Astrocyte of the spinal cord (primary cell): ENCODE data around the gene AUTS2.

Source experiments
- DNase-seq: peaks from one replicate; pipeline ENCODE4 v3.0.0; 2011; ENCODE audit warnings: low read depth, low spot score
- H3K4me3 ChIP-seq: 2 replicates; pipeline ENCODE4 v1.5.1; 2011; ENCODE audit warnings: low read depth, mild to moderate bottlenecking, low read length, moderate library complexity
- CTCF ChIP-seq: IDR thresholded peaks from 2 replicates; pipeline ENCODE4 v1.5.1; 2012; ENCODE audit warnings: low read depth, mild to moderate bottlenecking, low read length, inconsistent platforms
- in situ Hi-C: cut with HindIII; loops from 2 replicates; pipeline ENCODE4 v1.10.0; 2017; ENCODE audit warnings: low sequenced_read_pairs

The AUTS2 gene

GRCh38 chr7:70303780-70304179, 705.5 kb downstream of the AUTS2 start:
- in situ Hi-C loops, result no loop called here
- H3K4me3 ChIP-seq, result no peak overlapping the region
- no peak for DNase-seq
- no peak for TF ChIP-seq CTCF

DNA sequence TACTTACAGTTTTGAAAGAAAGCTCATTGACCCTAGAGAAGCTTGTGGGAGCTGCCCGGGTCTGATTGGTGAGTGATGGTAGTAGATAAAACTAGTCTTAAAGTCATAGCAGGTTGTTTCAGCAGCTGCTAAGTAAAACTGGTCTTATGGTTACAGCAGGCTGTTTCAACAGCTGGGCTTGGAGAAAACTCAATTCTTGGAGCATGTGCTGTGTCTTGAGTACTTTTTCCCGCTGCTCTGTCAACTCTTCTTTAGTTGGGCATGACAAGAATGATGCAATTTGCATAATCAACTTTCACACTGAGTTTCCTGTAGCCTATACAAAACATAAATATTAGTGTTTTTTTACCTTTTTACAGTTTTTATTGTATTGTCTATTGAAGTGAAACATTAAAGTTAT, 707.9 kb downstream of the AUTS2 start:
- TF ChIP-seq CTCF, result no peak
- in situ Hi-C loops, result no loop called here
- no peak for DNase-seq
- no peak overlapping the region for H3K4me3 ChIP-seq

- no peak for TF ChIP-seq CTCF
- in situ Hi-C loops, result no loop called here
- DNase-seq, result no peak
- no peak overlapping the region for H3K4me3 ChIP-seq
These were observed 709.4 kb downstream of the AUTS2 start for GRCh38 chr7:70307544-70308106.

GRCh38 chr7:70312336-70312735, 714.1 kb downstream of the AUTS2 start:
- no peak overlapping the region for H3K4me3 ChIP-seq
- no peak for TF ChIP-seq CTCF
- in situ Hi-C loops, result no loop called here
- no peak for DNase-seq

DNA sequence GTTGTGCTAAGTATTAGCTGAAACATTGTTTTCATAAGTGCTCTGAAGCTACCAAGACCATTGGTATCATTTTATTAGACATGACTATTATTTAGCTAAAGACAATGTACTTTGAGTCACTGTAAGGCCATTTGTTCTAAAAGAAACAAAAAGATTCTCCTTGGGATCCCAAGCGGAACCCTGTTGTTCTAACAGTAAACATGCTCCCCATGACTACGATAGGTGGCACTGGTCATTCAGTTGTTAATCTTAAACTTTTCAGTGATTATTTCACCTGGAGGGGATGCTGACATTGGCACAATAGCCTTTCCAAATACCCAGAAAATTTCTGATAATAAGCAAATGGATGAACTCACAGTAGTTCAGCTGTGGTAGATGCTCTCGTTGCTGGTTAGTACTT, 715.0 kb downstream of the AUTS2 start:
- TF ChIP-seq CTCF, result no peak
- no peak overlapping the region for H3K4me3 ChIP-seq
- in situ Hi-C loops, result no loop called here
- no peak for DNase-seq

GRCh38 chr7:70313687-70314086, 715.4 kb downstream of the AUTS2 start:
- no peak for TF ChIP-seq CTCF
- DNase-seq, result no peak
- H3K4me3 ChIP-seq, result no peak overlapping the region
- in situ Hi-C loops, result no loop called here

GRCh38 chr7:70314221-70314620, 715.9 kb downstream of the AUTS2 start:
- in situ Hi-C loops, result no loop called here
- no peak overlapping the region for H3K4me3 ChIP-seq
- no peak for TF ChIP-seq CTCF
- no peak for DNase-seq
